ENCODE measurements around the gene NAGPA.
"Not testable (repeated sequence)": the region's sequence is repeated elsewhere in the genome, so short reads cannot be mapped to it uniquely, and the experiment has no call there.

Gene NAGPA

GRCh38 chr16:5062051-5062450 lies 28.3 kb upstream of the NAGPA start:
- no peak for DNase-seq (ENCODE audit: low read depth in 2 of 2)

GRCh38 chr16:5060073-5060641 lies 26.4 kb upstream of the NAGPA start:
- no peak for DNase-seq (ENCODE audit: low read depth in 2 of 2)

GRCh38 chr16:5059386-5060072 lies 25.8 kb upstream of the NAGPA start:
- DNase-seq (ENCODE audit: low read depth in 2 of 2) = no peak

GRCh38 chr16:5058476-5058875 lies 24.7 kb upstream of the NAGPA start:
- no peak for DNase-seq (ENCODE audit: low read depth in 2 of 2)

- DNase-seq (ENCODE audit: low read depth in 2 of 2) = no peak
Measured at GRCh38 chr16:5056352-5056751, 22.6 kb upstream of the NAGPA start.

- DNase-seq (ENCODE audit: low read depth in 2 of 2) = no peak
Measured at GRCh38 chr16:5054876-5055865, 21.4 kb upstream of the NAGPA start.

- DNase-seq (ENCODE audit: low read depth in 2 of 2) = no peak
Measured at GRCh38 chr16:5046914-5047313, 13.2 kb upstream of the NAGPA start.

GRCh38 chr16:5045499-5046115 lies 11.9 kb upstream of the NAGPA start:
- no peak for DNase-seq (ENCODE audit: low read depth in 2 of 2)

GRCh38 chr16:5044581-5044980 lies 10.8 kb upstream of the NAGPA start:
- DNase-seq (ENCODE audit: low read depth in 2 of 2) = not testable (repeated sequence)

GRCh38 chr16:5044011-5044540 lies 10.3 kb upstream of the NAGPA start:
- no peak for DNase-seq (ENCODE audit: low read depth in 2 of 2)

GRCh38 chr16:5042574-5043171 lies 8.9 kb upstream of the NAGPA start:
- DNase-seq (ENCODE audit: low read depth in 2 of 2) = no peak

GRCh38 chr16:5041600-5042133 lies 7.9 kb upstream of the NAGPA start:
- no peak for DNase-seq (ENCODE audit: low read depth in 2 of 2)

- no peak for DNase-seq (ENCODE audit: low read depth in 2 of 2)
Measured at GRCh38 chr16:5040451-5040850, 6.7 kb upstream of the NAGPA start.

- DNase-seq (ENCODE audit: low read depth in 2 of 2) = no peak
Measured at GRCh38 chr16:5036228-5037156, 2.8 kb upstream of the NAGPA start.

GRCh38 chr16:5035909-5036227 lies 2.1 kb upstream of the NAGPA start:
- DNase-seq (ENCODE audit: low read depth in 2 of 2) = no peak

- DNase-seq (ENCODE audit: low read depth in 2 of 2) = no peak
Measured at GRCh38 chr16:5034167-5034523, 410 bp upstream of the NAGPA start.

- DNase-seq (ENCODE audit: low read depth in 2 of 2) = no peak
Measured at GRCh38 chr16:5032748-5033167, 977 bp downstream of the NAGPA start.

- DNase-seq (ENCODE audit: low read depth in 2 of 2) = no peak
Measured at GRCh38 chr16:5031601-5032000, 2.1 kb downstream of the NAGPA start.

GRCh38 chr16:5030251-5030870 lies 3.4 kb downstream of the NAGPA start:
- DNase-seq (ENCODE audit: low read depth in 2 of 2) = no peak

GRCh38 chr16:5028950-5029475 lies 4.7 kb downstream of the NAGPA start:
- no peak for DNase-seq (ENCODE audit: low read depth in 2 of 2)
